Keratinocyte (primary cell): Measurements from ENCODE around the gene AKAP13. TPM values are rescaled to one million over a fixed set of nuclear protein-coding genes. Genes with fewer than 3 reads are reported as not detected.
A peak's percentile ranks its signal among the peaks of the same experiment; 100 is the strongest.

Experiments
- DNase-seq: peaks from one replicate; pipeline ENCODE4 v3.0.0-alpha.2; 2011; ENCODE audit warnings: low read depth, missing footprints, low spot score
- FAIRE-seq: peaks from 2 replicates; lab custom pipeline; 2011; peaks lifted over from hg19 to GRCh38; lab: Jason Lieb, UNC
- H2AFZ ChIP-seq: 2 replicates; pipeline ENCODE4 v1.6.0; 2012; ENCODE audit warnings: low read length, control low read depth, inconsistent platforms; ENCODE audit not compliant: control insufficient read depth
- H3K27ac ChIP-seq: 2 replicates; pipeline ENCODE4 v1.5.1; 2011; ENCODE audit warnings: low read length; ENCODE audit not compliant: control insufficient read depth, insufficient read depth
- H3K27me3 ChIP-seq: 3 replicates; pipeline ENCODE4 v1.6.0; 2011; ENCODE audit warnings: low read length; ENCODE audit not compliant: control insufficient read depth, insufficient read depth; ENCODE audit errors: extremely low read depth
- H3K36me3 ChIP-seq, 2 experiments: 2 replicates in 1 of 2; 3 replicates in 1 of 2; pipeline ENCODE4 v1.5.1; 2011; ENCODE audit warnings: low read length in 2 of 2, mild to moderate bottlenecking in 1 of 2; ENCODE audit not compliant: control insufficient read depth in 2 of 2, insufficient read depth in 2 of 2; ENCODE audit errors: extremely low read depth in 1 of 2
- H3K4me1 ChIP-seq: 3 replicates; pipeline ENCODE4 v1.5.1; 2011; ENCODE audit warnings: low read length; ENCODE audit not compliant: control insufficient read depth, insufficient read depth; ENCODE audit errors: extremely low read depth
- H3K4me2 ChIP-seq: 3 replicates; pipeline ENCODE4 v1.6.0; 2011; ENCODE audit warnings: low read depth, low read length; ENCODE audit not compliant: control insufficient read depth, insufficient read depth; ENCODE audit errors: extremely low read depth
- H3K4me3 ChIP-seq, 3 experiments: fragments of 200-600 bp in 1 of 3; sonication (generic) in 1 of 3; 2 replicates in 2 of 3; 3 replicates in 1 of 3; pipeline ENCODE4 v1.5.1; 2011 to 2016; ENCODE audit warnings: low read length in 3 of 3, mild to moderate bottlenecking in 3 of 3, control low read depth in 2 of 3, inconsistent platforms in 1 of 3, low read depth in 1 of 3, mixed read lengths in 1 of 3, mixed run types in 1 of 3, moderate library complexity in 1 of 3; ENCODE audit not compliant: control insufficient read depth in 2 of 3, insufficient read depth in 2 of 3; ENCODE audit errors: extremely low read depth in 1 of 3
- H3K79me2 ChIP-seq: 2 replicates; pipeline ENCODE4 v1.6.0; 2012; ENCODE audit warnings: low read length; ENCODE audit not compliant: control insufficient read depth, insufficient read depth
- H3K9ac ChIP-seq: 3 replicates; pipeline ENCODE4 v1.6.0; 2011; ENCODE audit warnings: low read length; ENCODE audit not compliant: control insufficient read depth, insufficient read depth; ENCODE audit errors: extremely low read depth
- H3K9me1 ChIP-seq: 3 replicates; pipeline ENCODE4 v1.6.0; 2011; ENCODE audit warnings: low read length; ENCODE audit not compliant: control insufficient read depth, insufficient read depth; ENCODE audit errors: extremely low read depth
- H3K9me3 ChIP-seq: 2 replicates; pipeline ENCODE4 v1.5.1; 2012; ENCODE audit warnings: low read depth, low read length; ENCODE audit not compliant: control insufficient read depth
- H4K20me1 ChIP-seq: 3 replicates; pipeline ENCODE4 v1.6.0; 2011; ENCODE audit warnings: low read length; ENCODE audit not compliant: control insufficient read depth, insufficient read depth; ENCODE audit errors: extremely low read depth
- CTCF ChIP-seq, 3 experiments: IDR thresholded peaks in 1 of 3; conservative IDR thresholded peaks in 1 of 3; optimal IDR thresholded peaks in 1 of 3; 2 replicates in 2 of 3; 3 replicates in 1 of 3; pipeline versions ENCODE3 to v1.5.1; 2011; ENCODE audit warnings: low read length in 3 of 3, mild to moderate bottlenecking in 3 of 3, moderate library complexity in 2 of 3, control low read depth in 1 of 3, inconsistent platforms in 1 of 3; ENCODE audit not compliant: insufficient read depth in 2 of 3; ENCODE audit errors: extremely low read depth in 1 of 3
- EZH2 ChIP-seq: IDR thresholded peaks from one replicate; pipeline ENCODE4 v1.6.1; 2012; ENCODE audit warnings: inconsistent platforms, mild to moderate bottlenecking, low read length, moderate library complexity
- dilution Hi-C: fragments of 300-500 bp; cut with MboI; formaldehyde crosslinking; loops from one replicate; pipeline ENCODE4 v1.7.0; 2020; ENCODE audit warnings: low sequenced_read_pairs; ENCODE audit not compliant: extremely low pct_ligation_motif_present
- polyA plus RNA-seq, 5 experiments: library from polyadenylated mRNA; depleted of rRNA in 3 of 5; stranded (reverse) in 3 of 5; stranded (forward) in 1 of 5; unstranded in 1 of 5; fragments of >200 nt; gene quantifications; 1 replicate in 1 of 5; 2 replicates in 3 of 5; 3 replicates in 1 of 5; pipeline versions ENCODE4 v1.2.1 to v1.2.3, GENCODE V29; 2011 to 2012; ENCODE audit warnings: missing spikeins in 2 of 5, low read depth in 1 of 5, low replicate concordance in 1 of 5

Gene AKAP13
- polyA plus RNA-seq, 1 donor (not counting 4 experiments of a cell fraction or from before 2014, with no cell fraction given), result 16.7 TPM

- Histone ChIP-seq H3K79me2 (peaks cover 18% of the 10 kb centered on the region), H3K4me2 (peak overlapping the region; percentile 74), H3K9me1 (no peaks in the 10 kb centered on the region), H3K4me1 (peaks cover 43% of the 10 kb centered on the region), H3K9me3 (no peaks in the 10 kb centered on the region), H3K9ac (peak overlapping the region; percentile 66), H3K27ac (peak overlapping the region; percentile 92), H3K27me3 (no peaks in the 10 kb centered on the region), H3K4me3 (peak overlapping the region in 1 of 3 experiments; percentile 13), H2AFZ (no peak overlapping the region), H4K20me1 (no peaks in the 10 kb centered on the region), H3K36me3 (peaks cover 0 to 1% of the 10 kb centered on the region in 2 experiments)
- no peak for TF ChIP-seq EZH2
- TF ChIP-seq CTCF (optimal IDR thresholded peaks at IDR 0.05 in 1 of 3, IDR thresholded peaks at IDR 0.05 in 1 of 3, conservative IDR thresholded peaks at IDR 0.05 in 1 of 3; ENCODE audit: extremely low read depth in 1 of 3, insufficient read depth in 2 of 3, low read length in 3 of 3), result no peak
- FAIRE-seq (peak; percentile 84), DNase-seq (peak; percentile 66)
- dilution Hi-C loops, result no loop called here
These were observed 207.5 kb downstream of the AKAP13 start for GRCh38 chr15:85587707-85588411.

DNA sequence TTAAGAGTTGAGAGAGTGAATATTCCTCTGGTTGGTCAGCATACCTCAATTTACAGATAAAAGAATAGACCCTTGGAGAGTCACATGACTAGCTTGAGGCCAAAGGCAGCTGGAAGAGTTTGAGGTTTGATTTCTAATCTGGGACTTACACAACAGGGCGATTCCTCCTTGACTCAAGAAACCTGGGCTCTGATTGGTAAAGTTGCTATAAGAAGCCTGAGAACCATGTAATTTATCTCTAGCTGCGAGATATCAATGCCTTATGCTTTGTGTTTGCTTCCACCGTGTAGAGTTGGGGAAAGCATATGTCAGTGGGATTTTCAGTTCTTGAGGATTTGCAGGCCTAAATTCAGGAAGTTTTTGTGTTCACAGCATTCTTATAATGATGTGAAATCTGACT is 208.3 kb downstream of the AKAP13 start:
- Histone ChIP-seq H3K36me3 (no peaks in the 10 kb centered on the region), H3K79me2 (peaks cover 20% of the 10 kb centered on the region), H3K4me2 (peak overlapping the region; percentile 74), H3K27ac (peak overlapping the region; percentile 92), H3K4me3 (no peak overlapping the region), H4K20me1 (no peaks in the 10 kb centered on the region), H3K9ac (peak overlapping the region; percentile 66), H3K4me1 (peaks cover 41% of the 10 kb centered on the region), H3K27me3 (no peaks in the 10 kb centered on the region), H2AFZ (no peak overlapping the region), H3K9me3 (no peaks in the 10 kb centered on the region), H3K9me1 (no peaks in the 10 kb centered on the region)
- DNase-seq (no peak), FAIRE-seq (no peak)
- TF ChIP-seq EZH2 (no peak), CTCF (optimal IDR thresholded peaks at IDR 0.05 in 1 of 3, IDR thresholded peaks at IDR 0.05 in 1 of 3, conservative IDR thresholded peaks at IDR 0.05 in 1 of 3; ENCODE audit: extremely low read depth in 1 of 3, insufficient read depth in 2 of 3, low read length in 3 of 3) (no peak)
- dilution Hi-C loops, result no loop called here
